ENCODE measurements around the gene ZNF333. TPM values are rescaled to one million over a fixed set of nuclear protein-coding genes. Genes with fewer than 3 reads are reported as not detected.

Gene ZNF333
- total RNA-seq, 3 donors from 2014 or later, result 28.5 to 31.6 (median 29.4) TPM

DNA sequence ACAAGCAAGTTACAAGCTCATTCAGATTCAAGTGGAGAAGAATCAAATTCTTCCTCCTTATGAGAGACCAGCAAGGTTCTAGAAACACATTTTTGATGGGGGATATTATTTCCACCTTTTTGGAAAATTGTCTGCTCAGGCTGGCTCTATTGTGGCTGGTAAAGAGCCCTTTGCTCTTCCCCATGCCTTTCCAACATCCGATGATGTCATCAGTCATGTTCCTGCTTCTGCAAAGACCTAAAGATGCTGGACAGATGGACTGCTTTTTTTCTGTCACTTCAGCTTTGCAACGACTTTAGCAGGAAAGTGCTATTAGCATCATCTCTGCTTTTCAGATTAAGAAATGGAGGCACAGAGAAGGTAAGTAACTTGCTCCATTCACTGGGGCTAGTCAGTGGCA, 19.4 kb upstream of the ZNF333 start:
- DNase-seq (ENCODE audit: low spot score in 2 of 2), result no peak
- Histone ChIP-seq H3K4me1 (no peaks in the 10 kb centered on the region), H3K9me3 (peaks cover 0 to 13% of the 10 kb centered on the region in 2 donors), H3K27ac (no peak overlapping the region), H3K4me3 (no peak overlapping the region), H3K36me3 (no peaks in the 10 kb centered on the region), H3K27me3 (no peaks in the 10 kb centered on the region)
- intact Hi-C loops (cut with DNase I; ENCODE audit: low total_unique reads), result no loop called here
- no peak for TF ChIP-seq POLR2AphosphoS5 (IDR thresholded peaks at IDR 0.05)
- TF ChIP-seq POLR2A (IDR thresholded peaks at IDR 0.05), result no peak
- no peak for TF ChIP-seq CTCF (IDR thresholded peaks at IDR 0.05)

GRCh38 chr19:14672188-14672872, 17.5 kb upstream of the ZNF333 start:
- no peak overlapping the region for H3K4me3 ChIP-seq
- no peaks in the 10 kb centered on the region for H3K4me1 ChIP-seq
- intact Hi-C loops (cut with DNase I; ENCODE audit: low total_unique reads), result no loop called here
- no peaks in the 10 kb centered on the region for H3K36me3 ChIP-seq
- H3K27ac ChIP-seq, result no peak overlapping the region
- no peak for DNase-seq (ENCODE audit: low spot score in 2 of 2)
- no peaks in the 10 kb centered on the region for H3K27me3 ChIP-seq
- H3K9me3 ChIP-seq, result peaks cover 0 to 13% of the 10 kb centered on the region in 2 donors
- TF ChIP-seq CTCF (IDR thresholded peaks at IDR 0.05) (no peak), POLR2AphosphoS5 (IDR thresholded peaks at IDR 0.05) (no peak), POLR2A (IDR thresholded peaks at IDR 0.05) (no peak)

- Histone ChIP-seq H3K27ac (no peak overlapping the region), H3K9me3 (peaks cover 0 to 13% of the 10 kb centered on the region in 2 donors), H3K4me1 (no peaks in the 10 kb centered on the region), H3K4me3 (no peak overlapping the region), H3K36me3 (no peaks in the 10 kb centered on the region), H3K27me3 (no peaks in the 10 kb centered on the region)
- no peak for DNase-seq (ENCODE audit: low spot score in 2 of 2)
- TF ChIP-seq POLR2AphosphoS5 (IDR thresholded peaks at IDR 0.05), result no peak
- no peak for TF ChIP-seq CTCF (IDR thresholded peaks at IDR 0.05)
- TF ChIP-seq POLR2A (IDR thresholded peaks at IDR 0.05), result no peak
- intact Hi-C loops (cut with DNase I; ENCODE audit: low total_unique reads), result no loop called here
Observed at GRCh38 chr19:14673088-14673487, 16.8 kb upstream of the ZNF333 start.

DNA sequence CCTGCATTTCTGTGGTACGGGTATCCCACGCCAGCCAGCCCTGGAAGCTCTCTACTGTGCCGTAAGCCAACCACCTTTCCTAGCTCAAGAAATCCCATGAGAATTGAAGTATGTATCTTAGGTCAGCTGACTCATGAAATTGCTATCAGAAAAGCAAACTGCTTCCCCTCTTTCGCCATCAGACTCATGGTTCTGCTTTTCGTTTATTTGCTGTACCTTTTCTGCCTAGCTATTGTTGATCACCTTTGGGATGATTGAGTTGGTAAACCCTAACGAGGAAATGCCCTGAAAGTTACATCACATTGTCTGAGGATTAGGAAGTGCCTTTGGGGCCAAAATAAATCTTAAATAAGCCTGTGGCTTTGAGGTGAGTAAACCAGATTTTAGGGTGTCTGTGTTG, 15.1 kb upstream of the ZNF333 start, which contains the start of gene ADGRE3:
Gene ADGRE3 (minus strand): TSS at position 81 of the 400 bp plus-strand sequence. CDS start 74 bp downstream, at position 7.
- DNase-seq (ENCODE audit: low spot score in 2 of 2), result no peak
- TF ChIP-seq POLR2AphosphoS5 (IDR thresholded peaks at IDR 0.05), result no peak
- no peak for TF ChIP-seq CTCF (IDR thresholded peaks at IDR 0.05)
- no peak for TF ChIP-seq POLR2A (IDR thresholded peaks at IDR 0.05)
- H3K36me3 ChIP-seq, result no peaks in the 10 kb centered on the region
- H3K4me3 ChIP-seq, result no peak within 1 kb of the TSS
- H3K27me3 ChIP-seq, result no peaks in the 10 kb centered on the region
- no peaks in the 10 kb centered on the region for H3K4me1 ChIP-seq
- H3K9me3 ChIP-seq, result peaks cover 0 to 13% of the 10 kb centered on the region in 2 donors
- intact Hi-C loops (cut with DNase I; ENCODE audit: low total_unique reads), result no loop called here
- no peak within 1 kb of the TSS for H3K27ac ChIP-seq

- intact Hi-C loops (cut with DNase I; ENCODE audit: low total_unique reads), result no loop called here
- H3K27ac ChIP-seq, result no peak overlapping the region
Observed at GRCh38 chr19:14676762-14677161, 13.1 kb upstream of the ZNF333 start.

More at GRCh38 chr19:14676762-14677161, 13.1 kb upstream of the ZNF333 start:
- TF ChIP-seq POLR2A (IDR thresholded peaks at IDR 0.05) (no peak), POLR2AphosphoS5 (IDR thresholded peaks at IDR 0.05) (no peak), CTCF (IDR thresholded peaks at IDR 0.05) (no peak)
- H3K4me1 ChIP-seq, result no peaks in the 10 kb centered on the region
- H3K36me3 ChIP-seq, result no peaks in the 10 kb centered on the region
- H3K4me3 ChIP-seq, result no peak overlapping the region
- no peaks in the 10 kb centered on the region for H3K9me3 ChIP-seq
- no peak for DNase-seq (ENCODE audit: low spot score in 2 of 2)
- H3K27me3 ChIP-seq, result no peaks in the 10 kb centered on the region
